A549 (cell line): ENCODE results near the gene SPSB2. TPM values are rescaled to one million over a fixed set of nuclear protein-coding genes. Genes with fewer than 3 reads are reported as not detected.

ENCODE experiments used
- ATAC-seq, 2 experiments: fragments of 200-7000 bp in 1 of 2; fragments of >200 bp in 1 of 2; cut with Nextera tagmentation in 1 of 2; cut with Tn5 transposase in 1 of 2; 3 replicates each; pipeline versions ENCODE4 v1.8.0 to v1.9.1; 2018 to 2020; ENCODE audit warnings: mild to moderate bottlenecking in 1 of 2, moderate library complexity in 1 of 2
- CTCF ChIA-PET: fragments of 300-600 bp; sonication (Branson Sonifier 250); formaldehyde crosslinking; extraction: SDS; loops from one replicate; lab custom pipeline; 2021; ENCODE audit warnings: antibody characterized with exemption, inconsistent platforms; lab: Yijun Ruan, JAX
- POLR2A ChIA-PET: fragments of 350-600 bp; formaldehyde crosslinking; extraction: SDS; loops from one replicate; lab custom pipeline; 2021; ENCODE audit warnings: antibody characterized with exemption, inconsistent platforms; lab: Yijun Ruan, JAX
- DNase-seq, 2 experiments: peaks; one replicate each; pipeline versions ENCODE4 v3.0.0 to v3.0.0-alpha.2; 2011 to 2016; ENCODE audit warnings: low read depth in 1 of 2, low spot score in 1 of 2
- FAIRE-seq: peaks from 2 replicates; lab custom pipeline; 2011; peaks lifted over from hg19 to GRCh38; lab: Jason Lieb, UNC
- H3K27ac ChIP-seq, 2 experiments: fragments of >200 bp; sonication (Bioruptor Twin); formaldehyde crosslinking; 3 replicates each; pipeline ENCODE4 v1.5.1; 2016 to 2017
- H3K4me1 ChIP-seq: fragments of >200 bp; sonication (Bioruptor Twin); formaldehyde crosslinking; 3 replicates; pipeline ENCODE4 v1.6.1; 2016
- H3K4me2 ChIP-seq: fragments of >200 bp; sonication (Bioruptor Twin); formaldehyde crosslinking; 3 replicates; pipeline ENCODE4 v1.6.1; 2016
- H3K4me3 ChIP-seq: fragments of >200 bp; sonication (Bioruptor Twin); formaldehyde crosslinking; 3 replicates; pipeline ENCODE4 v1.5.1; 2016
- H3K9me3 ChIP-seq: fragments of >200 bp; sonication (Bioruptor Twin); formaldehyde crosslinking; 3 replicates; pipeline ENCODE4 v1.6.1; 2016
- BHLHE40 ChIP-seq: IDR thresholded peaks from 2 replicates; pipeline ENCODE4 v1.6.1; 2012; ENCODE audit warnings: low read depth, low read length, inconsistent platforms
- CEBPB ChIP-seq, 2 experiments: fragments of >200 bp in 1 of 2; sonication (Bioruptor Twin) in 1 of 2; formaldehyde crosslinking in 1 of 2; IDR thresholded peaks; 2 replicates each; pipeline ENCODE4 v1.6.1; 2012 to 2016
- EHF ChIP-seq: fragments of 250-450 bp; sonication (Bioruptor Pico); IDR thresholded peaks from 2 replicates; pipeline ENCODE4 v1.5.0; 2020; ENCODE audit warnings: mild to moderate bottlenecking
- EHMT2 ChIP-seq: fragments of 200-600 bp; sonication (generic); IDR thresholded peaks from 2 replicates; pipeline ENCODE4 v1.6.1; 2016; ENCODE audit warnings: antibody characterized with exemption, low read depth, mild to moderate bottlenecking, moderate library complexity
- FOSB ChIP-seq: fragments of 250-450 bp; sonication (Bioruptor Pico); IDR thresholded peaks from 2 replicates; pipeline ENCODE4 v1.5.0; 2020; ENCODE audit warnings: mild to moderate bottlenecking, moderate library complexity
- FOSL2 ChIP-seq, 2 experiments: fragments of 450-650 bp in 1 of 2; fragments of >200 bp in 1 of 2; sonication (Bioruptor Twin) in 1 of 2; formaldehyde crosslinking; IDR thresholded peaks; 2 replicates each; pipeline versions ENCODE4 v1.5.0 to v1.6.1; 2016 to 2020; ENCODE audit warnings: mild to moderate bottlenecking in 1 of 2, moderate library complexity in 1 of 2
- HDAC2 ChIP-seq: fragments of 200-600 bp; sonication (generic); IDR thresholded peaks from 2 replicates; pipeline ENCODE4 v1.6.1; 2016
- HEYL ChIP-seq: fragments of 250-450 bp; sonication (Bioruptor Pico); IDR thresholded peaks from 2 replicates; pipeline ENCODE4 v1.8.0; 2021; ENCODE audit warnings: mild to moderate bottlenecking, moderate library complexity
- HOXA7 ChIP-seq: fragments of 250-450 bp; sonication (Bioruptor Pico); IDR thresholded peaks from 2 replicates; pipeline ENCODE4 v1.5.0; 2020; ENCODE audit warnings: mild to moderate bottlenecking, moderate library complexity
- HOXB13 ChIP-seq: fragments of 250-450 bp; sonication (Bioruptor Pico); IDR thresholded peaks from 2 replicates; pipeline ENCODE4 v1.5.0; 2020; ENCODE audit warnings: low read depth, mild to moderate bottlenecking, moderate library complexity
- JUN ChIP-seq, 2 experiments: fragments of >200 bp; sonication (Bioruptor Twin); formaldehyde crosslinking; IDR thresholded peaks; 2 replicates in 1 of 2; 3 replicates in 1 of 2; pipeline ENCODE4 v1.6.1; 2016 to 2017
- JUNB ChIP-seq: fragments of >200 bp; sonication (Bioruptor Twin); formaldehyde crosslinking; IDR thresholded peaks from 2 replicates; pipeline ENCODE4 v1.6.1; 2016
- KDM1A ChIP-seq: fragments of 200-600 bp; sonication (generic); IDR thresholded peaks from 2 replicates; pipeline ENCODE4 v1.6.1; 2016; ENCODE audit warnings: low read depth, mild to moderate bottlenecking
- KDM5A ChIP-seq: fragments of 200-600 bp; sonication (generic); IDR thresholded peaks from 2 replicates; pipeline ENCODE4 v1.6.1; 2016; ENCODE audit warnings: antibody characterized with exemption, mild to moderate bottlenecking
- MAZ ChIP-seq: fragments of 150-350 bp; IDR thresholded peaks from 2 replicates; pipeline ENCODE4 v1.6.1; 2014; ENCODE audit warnings: antibody characterized with exemption, low read depth, low read length, borderline replicate concordance
- MYC ChIP-seq: IDR thresholded peaks from 2 replicates; pipeline ENCODE4 v1.6.1; 2012; ENCODE audit warnings: mild to moderate bottlenecking, inconsistent platforms, low read length, improper control_type of control experiment, borderline replicate concordance
- NFE2L2 ChIP-seq: fragments of 150-350 bp; conservative IDR thresholded peaks from 2 replicates; pipeline ENCODE4 v1.6.1; 2014; ENCODE audit warnings: low read length
- NPAS2 ChIP-seq: fragments of 250-450 bp; sonication (Bioruptor Pico); IDR thresholded peaks from 2 replicates; pipeline ENCODE4 v1.8.0; 2022; ENCODE audit warnings: mild to moderate bottlenecking, moderate library complexity, borderline replicate concordance
- NR3C1 ChIP-seq: fragments of >200 bp; sonication (Bioruptor Twin); formaldehyde crosslinking; IDR thresholded peaks from 3 replicates; pipeline ENCODE4 v1.6.1; 2017
- PHF8 ChIP-seq: fragments of 200-600 bp; sonication (generic); IDR thresholded peaks from 2 replicates; pipeline ENCODE4 v1.6.1; 2016; ENCODE audit warnings: low read depth, mild to moderate bottlenecking, antibody characterized with exemption, moderate library complexity, borderline replicate concordance
- POLR2A ChIP-seq: IDR thresholded peaks from 2 replicates; pipeline ENCODE4 v1.6.1; 2012; ENCODE audit warnings: mild to moderate bottlenecking, low read length
- RARB ChIP-seq: fragments of 250-450 bp; sonication (Bioruptor Pico); IDR thresholded peaks from 2 replicates; pipeline ENCODE4 v1.8.0; 2021; ENCODE audit warnings: mild to moderate bottlenecking, moderate library complexity
- RCOR1 ChIP-seq: fragments of 150-350 bp; IDR thresholded peaks from 2 replicates; pipeline ENCODE4 v1.6.1; 2014; ENCODE audit warnings: antibody characterized with exemption, low read length, low read depth
- SREBF2 ChIP-seq: fragments of 450-650 bp; IDR thresholded peaks from 2 replicates; pipeline ENCODE4 v1.6.1; 2014; ENCODE audit warnings: mild to moderate bottlenecking, moderate library complexity
- TP53 ChIP-seq: fragments of 250-450 bp; sonication (Bioruptor Pico); IDR thresholded peaks from 2 replicates; pipeline ENCODE4 v1.5.0; 2021; ENCODE audit warnings: mild to moderate bottlenecking, moderate library complexity
- ZC3H11A ChIP-seq: fragments of 450-650 bp; IDR thresholded peaks from 2 replicates; pipeline ENCODE4 v1.6.1; 2014; ENCODE audit warnings: antibody characterized with exemption, mild to moderate bottlenecking
- WGBS: methylation state at CpG from one replicate; pipeline ENCODE4 v1.1.6; 2017; ENCODE audit errors: missing lambda C conversion rate; 5-methylcytosine and 5-hydroxymethylcytosine counted together
- polyA plus RNA-seq, 4 experiments: library from polyadenylated mRNA; depleted of rRNA in 3 of 4; stranded (reverse); fragments of >200 nt; fragmentation: RNase III in 1 of 4; extraction: RNeasy Plus Mini Kit Qiagen cat#74134 plus additional on column Dnase treatment in 1 of 4; gene quantifications; 2 replicates in 3 of 4; 3 replicates in 1 of 4; pipeline ENCODE4 v1.2.3, GENCODE V29; 2011 to 2017
- TF ChIP-seq, protein P1 (sequence below): fragments of 200-600 bp; sonication (generic); IDR thresholded peaks from 2 replicates; pipeline ENCODE4 v1.6.1; 2016; ENCODE audit warnings: antibody characterized with exemption, mild to moderate bottlenecking, moderate library complexity
- TF ChIP-seq, protein P2 (sequence below): fragments of >200 bp; sonication (Bioruptor Twin); formaldehyde crosslinking; IDR thresholded peaks from 3 replicates; pipeline ENCODE4 v1.6.1; 2016
- TF ChIP-seq, protein P3 (sequence below): fragments of 250-450 bp; sonication (Bioruptor Pico); IDR thresholded peaks from 2 replicates; pipeline ENCODE4 v1.5.0; 2021; ENCODE audit warnings: mild to moderate bottlenecking, moderate library complexity, borderline replicate concordance
- TF ChIP-seq, protein P4 (sequence below): IDR thresholded peaks from 2 replicates; pipeline ENCODE4 v1.6.1; 2012; ENCODE audit warnings: low read depth, borderline replicate concordance
- TF ChIP-seq, protein P5 (sequence below): IDR thresholded peaks from 2 replicates; pipeline ENCODE4 v1.6.1; 2012
- TF ChIP-seq, protein P6 (sequence below): fragments of 450-650 bp; IDR thresholded peaks from 2 replicates; pipeline ENCODE4 v1.6.1; 2014; ENCODE audit warnings: antibody characterized with exemption

SPSB2 gene
- polyA plus RNA-seq, 2 of the 4 experiments (the other 2 are of a cell fraction) = 16.8 to 21.8 TPM

DNA sequence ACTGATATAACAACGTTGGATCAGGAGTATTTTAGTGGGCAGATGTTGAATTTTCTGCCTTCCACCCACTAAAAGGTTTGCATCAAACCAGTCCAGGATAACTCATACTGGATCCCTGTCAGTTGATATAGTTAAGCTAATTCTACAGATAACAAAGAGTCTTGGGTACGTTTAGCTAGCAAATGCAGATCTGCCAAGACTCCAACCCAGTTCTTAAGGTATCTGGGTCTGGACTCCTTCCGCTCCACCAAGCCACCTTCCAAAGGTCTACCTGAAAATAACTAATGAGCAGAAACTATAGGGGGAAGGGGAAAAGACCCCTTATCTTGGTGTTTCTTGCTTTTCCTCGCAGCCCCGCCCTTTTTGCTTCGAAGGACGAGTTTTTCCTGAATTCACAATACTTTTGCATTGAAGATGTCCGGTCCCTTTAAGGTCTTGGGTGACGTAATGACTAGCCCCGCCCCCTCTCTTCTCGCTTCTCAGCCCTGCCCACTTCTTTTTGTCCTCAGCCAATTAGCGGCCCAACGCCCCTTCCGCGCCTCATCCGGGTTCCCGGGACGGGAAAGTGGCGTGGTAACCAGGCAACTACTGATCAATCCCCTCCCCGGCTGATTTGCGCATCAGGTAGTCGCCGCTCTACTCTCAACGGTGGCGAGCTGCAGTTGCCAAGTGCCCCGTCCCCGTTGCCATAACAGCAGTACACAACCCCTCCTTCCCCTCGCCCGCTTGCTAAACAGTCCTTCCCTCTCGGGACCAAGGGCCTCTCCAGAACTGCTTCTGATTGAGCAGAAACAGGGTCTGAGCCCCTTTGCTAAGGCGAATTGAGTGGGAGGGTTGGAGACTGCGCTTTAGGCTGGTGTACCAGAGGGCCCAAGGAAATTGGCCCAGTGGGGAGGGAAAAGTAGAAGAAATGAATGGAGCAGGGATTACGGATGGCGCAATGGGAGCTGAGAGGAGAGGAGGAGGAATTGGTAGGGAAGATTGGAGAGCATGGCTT is 31.5 kb upstream of the SPSB2 start, which contains the start of gene LRRC23:
Gene LRRC23, plus strand, starts transcription at position 543 of the 997 bp plus-strand sequence. CDS start 812 bp downstream, outside the sequence.
- CTCF ChIA-PET = interaction anchor here (1.1 to 22.2 kb wide), 6 partner anchors 10 to 57 kb away, joined by 3 to 232 read pairs (median 36); partner anchors contain the start of genes SPSB2 and TPI1
- no peaks in the 10 kb centered on the region for H3K9me3 ChIP-seq
- DNase-seq (peak; percentile 95 to 98), FAIRE-seq (peak; percentile 94), ATAC-seq (peak; percentile 94 to 97)
- POLR2A ChIA-PET = interaction anchor here (0.7 to 2.5 kb wide), 7 partner anchors 10 to 215 kb away, joined by 3 to 10 read pairs (median 5); partner anchors contain the start of genes C12orf57, ENO2, RNU7-1 and SPSB2
- peak within 1 kb of the TSS; percentile 95 for H3K4me2 ChIP-seq
- 9% methylated on average over 31 of the region's 34 CpGs for WGBS
- H3K4me3 ChIP-seq = peak within 1 kb of the TSS; percentile 78
- H3K4me1 ChIP-seq = peaks cover 11% of the 10 kb centered on the region; the same call in 2 of the 3 replicates
- H3K27ac ChIP-seq = peak within 1 kb of the TSS; percentile 82 to 91
- TF ChIP-seq BHLHE40 = no peak
- no peak for TF ChIP-seq TP53 (CRISPR knock-in tag)
- TF ChIP-seq HOXB13 (CRISPR knock-in tag) = no peak
- no peak for TF ChIP-seq RCOR1
- no peak for TF ChIP-seq HOXA7 (CRISPR knock-in tag)
- no peak for TF ChIP-seq RARB (CRISPR knock-in tag)
- no peak for TF ChIP-seq KDM5A
- TF ChIP-seq, protein P1, sequence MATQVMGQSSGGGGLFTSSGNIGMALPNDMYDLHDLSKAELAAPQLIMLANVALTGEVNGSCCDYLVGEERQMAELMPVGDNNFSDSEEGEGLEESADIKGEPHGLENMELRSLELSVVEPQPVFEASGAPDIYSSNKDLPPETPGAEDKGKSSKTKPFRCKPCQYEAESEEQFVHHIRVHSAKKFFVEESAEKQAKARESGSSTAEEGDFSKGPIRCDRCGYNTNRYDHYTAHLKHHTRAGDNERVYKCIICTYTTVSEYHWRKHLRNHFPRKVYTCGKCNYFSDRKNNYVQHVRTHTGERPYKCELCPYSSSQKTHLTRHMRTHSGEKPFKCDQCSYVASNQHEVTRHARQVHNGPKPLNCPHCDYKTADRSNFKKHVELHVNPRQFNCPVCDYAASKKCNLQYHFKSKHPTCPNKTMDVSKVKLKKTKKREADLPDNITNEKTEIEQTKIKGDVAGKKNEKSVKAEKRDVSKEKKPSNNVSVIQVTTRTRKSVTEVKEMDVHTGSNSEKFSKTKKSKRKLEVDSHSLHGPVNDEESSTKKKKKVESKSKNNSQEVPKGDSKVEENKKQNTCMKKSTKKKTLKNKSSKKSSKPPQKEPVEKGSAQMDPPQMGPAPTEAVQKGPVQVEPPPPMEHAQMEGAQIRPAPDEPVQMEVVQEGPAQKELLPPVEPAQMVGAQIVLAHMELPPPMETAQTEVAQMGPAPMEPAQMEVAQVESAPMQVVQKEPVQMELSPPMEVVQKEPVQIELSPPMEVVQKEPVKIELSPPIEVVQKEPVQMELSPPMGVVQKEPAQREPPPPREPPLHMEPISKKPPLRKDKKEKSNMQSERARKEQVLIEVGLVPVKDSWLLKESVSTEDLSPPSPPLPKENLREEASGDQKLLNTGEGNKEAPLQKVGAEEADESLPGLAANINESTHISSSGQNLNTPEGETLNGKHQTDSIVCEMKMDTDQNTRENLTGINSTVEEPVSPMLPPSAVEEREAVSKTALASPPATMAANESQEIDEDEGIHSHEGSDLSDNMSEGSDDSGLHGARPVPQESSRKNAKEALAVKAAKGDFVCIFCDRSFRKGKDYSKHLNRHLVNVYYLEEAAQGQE = no peak
- TF ChIP-seq JUNB = no peak
- no peak for TF ChIP-seq NPAS2
- TF ChIP-seq EHMT2 = no peak
- TF ChIP-seq EHF (CRISPR knock-in tag) = no peak
- no peak for TF ChIP-seq HEYL (CRISPR knock-in tag)
- TF ChIP-seq JUN (IDR thresholded peaks at IDR 0.05) = peak in 1 of 2 experiments; percentile 71; a peak in 1 of 5 replicates
- TF ChIP-seq FOSL2 (IDR thresholded peaks at IDR 0.05) = no peak
- TF ChIP-seq FOSL2 (CRISPR knock-in tag; IDR thresholded peaks at IDR 0.05) = peak; percentile 33; the same call in 1 of the 2 replicates
- TF ChIP-seq HDAC2 = no peak
- TF ChIP-seq, protein P2, sequence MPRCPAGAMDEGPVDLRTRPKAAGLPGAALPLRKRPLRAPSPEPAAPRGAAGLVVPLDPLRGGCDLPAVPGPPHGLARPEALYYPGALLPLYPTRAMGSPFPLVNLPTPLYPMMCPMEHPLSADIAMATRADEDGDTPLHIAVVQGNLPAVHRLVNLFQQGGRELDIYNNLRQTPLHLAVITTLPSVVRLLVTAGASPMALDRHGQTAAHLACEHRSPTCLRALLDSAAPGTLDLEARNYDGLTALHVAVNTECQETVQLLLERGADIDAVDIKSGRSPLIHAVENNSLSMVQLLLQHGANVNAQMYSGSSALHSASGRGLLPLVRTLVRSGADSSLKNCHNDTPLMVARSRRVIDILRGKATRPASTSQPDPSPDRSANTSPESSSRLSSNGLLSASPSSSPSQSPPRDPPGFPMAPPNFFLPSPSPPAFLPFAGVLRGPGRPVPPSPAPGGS = 0 out of 3 replicates have a peak, but pooled peaks have one; percentile 26
- TF ChIP-seq, protein P3, sequence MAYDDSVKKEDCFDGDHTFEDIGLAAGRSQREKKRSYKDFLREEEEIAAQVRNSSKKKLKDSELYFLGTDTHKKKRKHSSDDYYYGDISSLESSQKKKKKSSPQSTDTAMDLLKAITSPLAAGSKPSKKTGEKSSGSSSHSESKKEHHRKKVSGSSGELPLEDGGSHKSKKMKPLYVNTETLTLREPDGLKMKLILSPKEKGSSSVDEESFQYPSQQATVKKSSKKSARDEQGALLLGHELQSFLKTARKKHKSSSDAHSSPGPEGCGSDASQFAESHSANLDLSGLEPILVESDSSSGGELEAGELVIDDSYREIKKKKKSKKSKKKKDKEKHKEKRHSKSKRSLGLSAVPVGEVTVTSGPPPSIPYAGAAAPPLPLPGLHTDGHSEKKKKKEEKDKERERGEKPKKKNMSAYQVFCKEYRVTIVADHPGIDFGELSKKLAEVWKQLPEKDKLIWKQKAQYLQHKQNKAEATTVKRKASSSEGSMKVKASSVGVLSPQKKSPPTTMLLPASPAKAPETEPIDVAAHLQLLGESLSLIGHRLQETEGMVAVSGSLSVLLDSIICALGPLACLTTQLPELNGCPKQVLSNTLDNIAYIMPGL = no peak
- TF ChIP-seq, protein P4, sequence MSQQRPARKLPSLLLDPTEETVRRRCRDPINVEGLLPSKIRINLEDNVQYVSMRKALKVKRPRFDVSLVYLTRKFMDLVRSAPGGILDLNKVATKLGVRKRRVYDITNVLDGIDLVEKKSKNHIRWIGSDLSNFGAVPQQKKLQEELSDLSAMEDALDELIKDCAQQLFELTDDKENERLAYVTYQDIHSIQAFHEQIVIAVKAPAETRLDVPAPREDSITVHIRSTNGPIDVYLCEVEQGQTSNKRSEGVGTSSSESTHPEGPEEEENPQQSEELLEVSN = 0 out of 2 replicates have a peak, but pooled peaks have one; percentile 18
- TF ChIP-seq NR3C1 = no peak
- TF ChIP-seq NFE2L2 = no peak
- TF ChIP-seq MAZ = no peak
- TF ChIP-seq, protein P5, sequence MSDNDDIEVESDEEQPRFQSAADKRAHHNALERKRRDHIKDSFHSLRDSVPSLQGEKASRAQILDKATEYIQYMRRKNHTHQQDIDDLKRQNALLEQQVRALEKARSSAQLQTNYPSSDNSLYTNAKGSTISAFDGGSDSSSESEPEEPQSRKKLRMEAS = peak; percentile 29
- TF ChIP-seq SREBF2 = no peak
- TF ChIP-seq, protein P6, sequence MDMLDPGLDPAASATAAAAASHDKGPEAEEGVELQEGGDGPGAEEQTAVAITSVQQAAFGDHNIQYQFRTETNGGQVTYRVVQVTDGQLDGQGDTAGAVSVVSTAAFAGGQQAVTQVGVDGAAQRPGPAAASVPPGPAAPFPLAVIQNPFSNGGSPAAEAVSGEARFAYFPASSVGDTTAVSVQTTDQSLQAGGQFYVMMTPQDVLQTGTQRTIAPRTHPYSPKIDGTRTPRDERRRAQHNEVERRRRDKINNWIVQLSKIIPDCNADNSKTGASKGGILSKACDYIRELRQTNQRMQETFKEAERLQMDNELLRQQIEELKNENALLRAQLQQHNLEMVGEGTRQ = no peak
- TF ChIP-seq CEBPB (IDR thresholded peaks at IDR 0.05) = peak in 1 of 2 experiments; percentile 64; a peak in 2 of 4 replicates
- no peak for TF ChIP-seq KDM1A
- TF ChIP-seq MYC = no peak
- peak; percentile 54; the same call in 1 of the 2 replicates for TF ChIP-seq PHF8
- no peak for TF ChIP-seq FOSB
- no peak for TF ChIP-seq ZC3H11A
- TF ChIP-seq POLR2A = peak; percentile 71
